Ishikawa (cell line): Measurements from ENCODE around the gene FTO.

Source experiments
- EP300 ChIP-seq: IDR thresholded peaks from 2 replicates; pipeline ENCODE4 v1.6.1; 2012; ENCODE audit warnings: borderline replicate concordance
- MAX ChIP-seq: IDR thresholded peaks from 2 replicates; pipeline ENCODE4 v1.6.1; 2012
- RAD21 ChIP-seq: IDR thresholded peaks from 2 replicates; pipeline ENCODE4 v1.6.1; 2012; ENCODE audit warnings: low read depth
- TCF12 ChIP-seq: IDR thresholded peaks from 2 replicates; pipeline ENCODE4 v1.6.1; 2012; ENCODE audit warnings: low read depth
- TEAD4 ChIP-seq: IDR thresholded peaks from 2 replicates; pipeline ENCODE4 v1.6.1; 2012
- TF ChIP-seq, protein P1 (sequence below): IDR thresholded peaks from 2 replicates; pipeline ENCODE4 v1.6.1; 2012; ENCODE audit warnings: low read depth, mild to moderate bottlenecking

DNA sequence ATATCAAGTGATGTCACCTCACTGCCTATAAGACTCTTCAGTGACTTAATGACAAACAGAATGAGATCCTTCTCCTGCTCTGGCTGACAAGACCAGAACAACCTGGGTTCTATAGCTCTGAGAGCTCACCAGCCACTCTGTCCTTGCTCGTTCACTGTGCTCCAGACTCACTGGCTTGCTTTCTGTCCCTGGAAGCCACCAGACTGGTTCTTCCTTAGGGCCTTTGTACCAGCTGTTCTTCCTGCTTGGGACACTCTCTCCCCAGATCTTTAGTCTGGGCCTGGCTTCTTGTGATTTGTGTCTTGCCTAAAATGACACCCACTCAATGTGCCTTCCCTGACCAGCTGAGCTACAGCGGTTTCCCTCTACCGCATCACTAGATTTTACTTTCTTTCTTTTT lies 76.1 kb downstream of the FTO start:
- TF ChIP-seq RAD21 = no peak
- no peak for TF ChIP-seq EP300
- TF ChIP-seq, protein P1, sequence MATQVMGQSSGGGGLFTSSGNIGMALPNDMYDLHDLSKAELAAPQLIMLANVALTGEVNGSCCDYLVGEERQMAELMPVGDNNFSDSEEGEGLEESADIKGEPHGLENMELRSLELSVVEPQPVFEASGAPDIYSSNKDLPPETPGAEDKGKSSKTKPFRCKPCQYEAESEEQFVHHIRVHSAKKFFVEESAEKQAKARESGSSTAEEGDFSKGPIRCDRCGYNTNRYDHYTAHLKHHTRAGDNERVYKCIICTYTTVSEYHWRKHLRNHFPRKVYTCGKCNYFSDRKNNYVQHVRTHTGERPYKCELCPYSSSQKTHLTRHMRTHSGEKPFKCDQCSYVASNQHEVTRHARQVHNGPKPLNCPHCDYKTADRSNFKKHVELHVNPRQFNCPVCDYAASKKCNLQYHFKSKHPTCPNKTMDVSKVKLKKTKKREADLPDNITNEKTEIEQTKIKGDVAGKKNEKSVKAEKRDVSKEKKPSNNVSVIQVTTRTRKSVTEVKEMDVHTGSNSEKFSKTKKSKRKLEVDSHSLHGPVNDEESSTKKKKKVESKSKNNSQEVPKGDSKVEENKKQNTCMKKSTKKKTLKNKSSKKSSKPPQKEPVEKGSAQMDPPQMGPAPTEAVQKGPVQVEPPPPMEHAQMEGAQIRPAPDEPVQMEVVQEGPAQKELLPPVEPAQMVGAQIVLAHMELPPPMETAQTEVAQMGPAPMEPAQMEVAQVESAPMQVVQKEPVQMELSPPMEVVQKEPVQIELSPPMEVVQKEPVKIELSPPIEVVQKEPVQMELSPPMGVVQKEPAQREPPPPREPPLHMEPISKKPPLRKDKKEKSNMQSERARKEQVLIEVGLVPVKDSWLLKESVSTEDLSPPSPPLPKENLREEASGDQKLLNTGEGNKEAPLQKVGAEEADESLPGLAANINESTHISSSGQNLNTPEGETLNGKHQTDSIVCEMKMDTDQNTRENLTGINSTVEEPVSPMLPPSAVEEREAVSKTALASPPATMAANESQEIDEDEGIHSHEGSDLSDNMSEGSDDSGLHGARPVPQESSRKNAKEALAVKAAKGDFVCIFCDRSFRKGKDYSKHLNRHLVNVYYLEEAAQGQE = no peak
- TF ChIP-seq TEAD4 = no peak
- no peak for TF ChIP-seq MAX
- no peak for TF ChIP-seq TCF12
